AG04450 (cell line): ENCODE data around the gene F10. TPM values are rescaled to one million over a fixed set of nuclear protein-coding genes. Genes with fewer than 3 reads are reported as not detected.
"Not testable (repeated sequence)": the region's sequence is repeated elsewhere in the genome, so short reads cannot be mapped to it uniquely, and the experiment has no call there.

ENCODE experiments used
- CTCF ChIA-PET: fragments of 300-600, 350-600 bp; formaldehyde crosslinking; extraction: SDS; loops from one replicate; lab custom pipeline; 2022; ENCODE audit warnings: antibody characterized with exemption, inconsistent platforms; lab: Charles Lee
- POLR2A ChIA-PET: fragments of 350-600 bp; formaldehyde crosslinking; extraction: SDS; loops from one replicate; lab custom pipeline; 2021; ENCODE audit warnings: antibody characterized with exemption, inconsistent platforms; lab: Yijun Ruan, JAX
- DNase-seq: peaks from one replicate; pipeline ENCODE4 v3.0.0-alpha.2; 2011; ENCODE audit warnings: low read depth, low spot score
- H3K27ac ChIP-seq: one replicate; pipeline ENCODE4 v1.5.1; 2012; ENCODE audit warnings: low read depth, low read length, control low read depth
- H3K27me3 ChIP-seq: one replicate; pipeline ENCODE4 v1.6.0; 2012; ENCODE audit warnings: low read length; ENCODE audit not compliant: control insufficient read depth, insufficient read depth
- H3K4me3 ChIP-seq: 2 replicates; pipeline ENCODE4 v1.5.1; 2011; ENCODE audit warnings: mild to moderate bottlenecking, low read depth, low read length, control low read depth
- H3K9me3 ChIP-seq: 2 replicates; pipeline ENCODE4 v1.5.1; 2012; ENCODE audit warnings: low read length; ENCODE audit not compliant: control insufficient read depth, insufficient read depth
- polyA plus RNA-seq: library from polyadenylated mRNA; depleted of rRNA; stranded (reverse); fragments of >200 nt; gene quantifications from 2 replicates; pipeline ENCODE4 v1.2.3, GENCODE V29; 2011
- TF ChIP-seq, protein P1 (sequence below): IDR thresholded peaks from 2 replicates; pipeline ENCODE4 v1.5.1; 2011; ENCODE audit warnings: low read depth, low read length, control low read depth, inconsistent platforms

F10 gene
- polyA plus RNA-seq, 1 experiment: 17.7 TPM

GRCh38 chr13:113103646-113104045 lies 19.0 kb upstream of the F10 start:
- TF ChIP-seq, protein P1, sequence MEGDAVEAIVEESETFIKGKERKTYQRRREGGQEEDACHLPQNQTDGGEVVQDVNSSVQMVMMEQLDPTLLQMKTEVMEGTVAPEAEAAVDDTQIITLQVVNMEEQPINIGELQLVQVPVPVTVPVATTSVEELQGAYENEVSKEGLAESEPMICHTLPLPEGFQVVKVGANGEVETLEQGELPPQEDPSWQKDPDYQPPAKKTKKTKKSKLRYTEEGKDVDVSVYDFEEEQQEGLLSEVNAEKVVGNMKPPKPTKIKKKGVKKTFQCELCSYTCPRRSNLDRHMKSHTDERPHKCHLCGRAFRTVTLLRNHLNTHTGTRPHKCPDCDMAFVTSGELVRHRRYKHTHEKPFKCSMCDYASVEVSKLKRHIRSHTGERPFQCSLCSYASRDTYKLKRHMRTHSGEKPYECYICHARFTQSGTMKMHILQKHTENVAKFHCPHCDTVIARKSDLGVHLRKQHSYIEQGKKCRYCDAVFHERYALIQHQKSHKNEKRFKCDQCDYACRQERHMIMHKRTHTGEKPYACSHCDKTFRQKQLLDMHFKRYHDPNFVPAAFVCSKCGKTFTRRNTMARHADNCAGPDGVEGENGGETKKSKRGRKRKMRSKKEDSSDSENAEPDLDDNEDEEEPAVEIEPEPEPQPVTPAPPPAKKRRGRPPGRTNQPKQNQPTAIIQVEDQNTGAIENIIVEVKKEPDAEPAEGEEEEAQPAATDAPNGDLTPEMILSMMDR: no peak
- POLR2A ChIA-PET: no interaction called here
- DNase-seq: no peak

DNA sequence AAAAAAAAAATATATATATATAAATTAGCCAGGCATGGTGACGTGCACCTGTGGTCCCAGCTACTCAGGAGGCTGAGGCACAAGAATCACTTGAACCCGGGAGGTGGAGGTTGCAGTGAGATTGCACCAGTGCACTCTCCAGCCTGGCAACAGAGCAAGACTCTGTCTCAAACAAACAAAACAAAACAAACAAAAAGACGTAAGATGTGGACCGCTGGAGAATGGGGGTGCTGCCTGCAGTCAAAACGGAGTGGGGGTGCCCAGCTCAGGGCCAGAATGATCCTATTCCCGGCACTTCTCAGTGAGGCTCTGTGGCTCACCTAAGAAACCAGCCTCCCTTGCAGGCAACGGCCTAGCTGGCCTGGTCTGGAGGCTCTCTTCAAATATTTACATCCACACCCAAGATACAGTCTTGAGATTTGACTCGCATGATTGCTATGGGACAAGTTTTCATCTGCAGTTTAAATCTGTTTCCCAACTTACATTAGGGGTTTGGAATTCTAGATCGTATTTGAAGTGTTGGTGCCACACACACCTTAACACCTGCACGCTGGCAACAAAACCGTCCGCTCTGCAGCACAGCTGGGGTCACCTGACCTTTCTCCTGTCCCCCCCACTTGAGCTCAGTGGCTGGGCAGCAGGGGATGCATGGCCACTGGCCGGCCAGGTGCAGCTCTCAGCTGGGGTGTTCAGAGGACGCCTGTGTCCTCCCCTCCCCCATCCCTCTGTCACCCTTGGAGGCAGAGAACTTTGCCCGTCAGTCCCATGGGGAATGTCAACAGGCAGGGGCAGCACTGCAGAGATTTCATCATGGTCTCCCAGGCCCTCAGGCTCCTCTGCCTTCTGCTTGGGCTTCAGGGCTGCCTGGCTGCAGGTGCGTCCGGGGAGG lies 17.3 kb upstream of the F10 start, which contains the start of gene F7:
Gene F7, plus strand, starts transcription at position 760 of the 889 bp plus-strand sequence. Its CDS starts 51 bp downstream, at position 811.
- peaks cover 30% of the 10 kb centered on the region for H3K9me3 ChIP-seq
- POLR2A ChIA-PET: no interaction called here
- TF ChIP-seq, protein P1: no peak
- DNase-seq: no peak
- no peak within 1 kb of the TSS for H3K27ac ChIP-seq
- H3K27me3 ChIP-seq: peaks cover 12% of the 10 kb centered on the region
- CTCF ChIA-PET: no interaction called here
- no peak within 1 kb of the TSS for H3K4me3 ChIP-seq

More at GRCh38 chr13:113103646-113104045, 19.0 kb upstream of the F10 start:
- H3K27me3 ChIP-seq: peaks cover 13% of the 10 kb centered on the region
- peaks cover 18% of the 10 kb centered on the region for H3K9me3 ChIP-seq
- H3K4me3 ChIP-seq: no peak overlapping the region
- no peak overlapping the region for H3K27ac ChIP-seq
- CTCF ChIA-PET: no interaction called here

DNA sequence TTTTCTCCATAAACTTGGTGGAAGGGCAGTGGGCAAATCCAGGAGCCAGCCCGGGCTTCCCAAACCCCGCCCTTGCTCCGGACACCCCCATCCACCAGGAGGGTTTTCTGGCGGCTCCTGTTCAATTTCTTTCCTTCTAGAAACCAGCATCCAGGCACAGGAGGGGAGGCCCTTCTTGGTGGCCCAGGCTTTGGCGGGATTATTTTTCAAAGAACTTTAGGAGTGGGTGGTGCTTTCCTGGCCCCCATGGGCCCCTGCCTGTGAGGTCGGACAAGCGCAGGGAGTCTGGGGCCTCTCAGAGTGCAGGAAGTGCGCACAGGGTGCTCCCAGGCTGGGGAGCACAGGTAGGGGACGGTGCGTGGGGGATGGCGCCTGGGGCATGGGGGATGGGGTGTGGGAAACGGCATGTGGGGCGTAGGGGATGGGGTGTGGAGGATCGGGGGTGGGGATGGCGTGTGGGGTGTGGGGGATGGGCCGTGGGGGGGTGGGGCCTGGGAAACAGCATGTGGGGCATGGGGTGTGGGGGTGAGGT lies 16.6 kb upstream of the F10 start:
- TF ChIP-seq, protein P1: no peak
- ChIA-PET CTCF (no interaction called here), POLR2A (no interaction called here)
- Histone ChIP-seq H3K9me3 (peaks cover 30% of the 10 kb centered on the region), H3K27ac (no peak overlapping the region), H3K4me3 (no peak overlapping the region), H3K27me3 (peaks cover 17% of the 10 kb centered on the region)
- DNase-seq: no peak

DNA sequence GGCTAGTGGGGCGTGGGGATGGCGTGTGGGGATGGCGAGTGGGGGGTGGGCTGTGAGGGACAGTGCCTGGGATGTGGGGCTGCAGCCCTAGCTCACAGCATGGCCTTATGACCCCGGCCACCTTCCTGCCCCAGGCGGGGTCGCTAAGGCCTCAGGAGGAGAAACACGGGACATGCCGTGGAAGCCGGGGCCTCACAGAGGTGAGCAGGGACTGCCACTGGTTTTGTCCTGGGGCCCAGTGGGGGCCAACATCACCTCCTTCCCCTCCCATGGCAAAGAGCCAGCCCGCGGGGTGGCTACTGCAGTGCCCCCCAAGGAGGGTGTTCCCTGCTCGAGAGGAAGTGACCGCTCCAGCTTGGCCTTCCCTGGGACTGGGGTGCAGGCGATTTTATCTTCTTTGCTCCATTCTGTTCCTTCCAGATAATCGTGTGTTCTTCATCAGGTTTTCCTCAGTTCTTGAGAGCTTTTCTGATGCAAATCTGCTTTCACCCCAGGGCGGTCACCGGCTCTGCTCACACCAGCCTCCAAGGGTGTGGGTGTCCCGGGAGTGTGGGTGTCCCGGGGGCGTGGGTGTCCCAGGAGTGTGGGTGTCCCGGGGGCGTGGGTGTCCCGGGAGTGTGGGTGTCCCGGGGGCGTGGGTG lies 15.8 kb upstream of the F10 start:
- ChIA-PET POLR2A (no interaction called here), CTCF (no interaction called here)
- Histone ChIP-seq H3K27me3 (peaks cover 21% of the 10 kb centered on the region), H3K4me3 (no peak overlapping the region), H3K27ac (no peak overlapping the region), H3K9me3 (peaks cover 30% of the 10 kb centered on the region)
- TF ChIP-seq, protein P1: no peak
- no peak for DNase-seq

GRCh38 chr13:113108521-113108920 lies 14.1 kb upstream of the F10 start:
- H3K4me3 ChIP-seq, DNase-seq, H3K27ac ChIP-seq, POLR2A ChIA-PET, CTCF ChIA-PET: not testable (repeated sequence)
- peaks cover 18% of the 10 kb centered on the region for H3K27me3 ChIP-seq
- peaks cover 30% of the 10 kb centered on the region for H3K9me3 ChIP-seq
